BLaER1 (cell line): Measurements from ENCODE around the gene FERMT3.

Experiments
- H3K27ac ChIP-seq: shearing (Covaris generic); formaldehyde crosslinking; 2 replicates; pipeline ENCODE4 v1.8.1; 2022
- H3K27me3 ChIP-seq: shearing (Covaris generic); formaldehyde crosslinking; 2 replicates; pipeline ENCODE4 v1.8.1; 2022
- H3K36me3 ChIP-seq: shearing (Covaris generic); formaldehyde crosslinking; 2 replicates; pipeline ENCODE4 v1.8.1; 2022
- H3K4me1 ChIP-seq: shearing (Covaris generic); formaldehyde crosslinking; 2 replicates; pipeline ENCODE4 v1.8.1; 2022
- H3K4me2 ChIP-seq: shearing (Covaris generic); formaldehyde crosslinking; 2 replicates; pipeline ENCODE4 v1.8.1; 2022
- H3K4me3 ChIP-seq: shearing (Covaris generic); formaldehyde crosslinking; 2 replicates; pipeline ENCODE4 v1.8.1; 2022
- H3K9ac ChIP-seq: shearing (Covaris generic); formaldehyde crosslinking; 2 replicates; pipeline ENCODE4 v1.8.1; 2022
- H3K9me3 ChIP-seq: shearing (Covaris generic); formaldehyde crosslinking; 2 replicates; pipeline ENCODE4 v1.8.1; 2022
- H4K20me1 ChIP-seq: shearing (Covaris generic); formaldehyde crosslinking; 2 replicates; pipeline ENCODE4 v1.8.1; 2022
- Cebpa-rat ChIP-seq: shearing (Covaris generic); IDR thresholded peaks from 2 replicates; pipeline ENCODE4 v1.8.1; 2022

The FERMT3 gene

GRCh38 chr11:64232182-64232966, 25.9 kb downstream of the FERMT3 start:
- Histone ChIP-seq H3K9ac (peak overlapping the region; percentile 32), H3K9me3 (no peaks in the 10 kb centered on the region)

GRCh38 chr11:64232967-64233315, 26.4 kb downstream of the FERMT3 start:
- H3K9ac ChIP-seq: no peak overlapping the region
- peak overlapping the region; percentile 99 for H3K4me2 ChIP-seq
- no peak overlapping the region for H3K4me3 ChIP-seq
- H4K20me1 ChIP-seq: peaks cover 12% of the 10 kb centered on the region
- H3K9me3 ChIP-seq: no peaks in the 10 kb centered on the region
- TF ChIP-seq Cebpa-rat: no peak
- H3K27me3 ChIP-seq: no peaks in the 10 kb centered on the region
- no peak overlapping the region for H3K27ac ChIP-seq
- H3K36me3 ChIP-seq: peaks cover 14% of the 10 kb centered on the region
- H3K4me1 ChIP-seq: peaks cover 82% of the 10 kb centered on the region

More at GRCh38 chr11:64232182-64232966, 25.9 kb downstream of the FERMT3 start:
- Histone ChIP-seq H3K4me2 (peak overlapping the region; percentile 99), H3K4me3 (no peak overlapping the region), H3K27ac (peak overlapping the region; percentile 51), H3K4me1 (peaks cover 82% of the 10 kb centered on the region), H3K27me3 (no peaks in the 10 kb centered on the region), H4K20me1 (peaks cover 12% of the 10 kb centered on the region), H3K36me3 (peaks cover 8% of the 10 kb centered on the region)
- TF ChIP-seq Cebpa-rat: no peak

GRCh38 chr11:64233913-64234586, 27.5 kb downstream of the FERMT3 start, which contains the start of gene VEGFB:
TSS of gene VEGFB (plus strand) at chr11:64234584. CDS start at chr11:64234834, 250 bp downstream.
- Histone ChIP-seq H3K27ac (peak within 1 kb of the TSS; percentile 76), H3K4me3 (peak within 1 kb of the TSS; percentile 77), H3K36me3 (peaks cover 25% of the 10 kb centered on the region), H4K20me1 (peaks cover 12% of the 10 kb centered on the region), H3K9ac (peak within 1 kb of the TSS; percentile 77), H3K4me2 (peak within 1 kb of the TSS; percentile 99), H3K27me3 (no peaks in the 10 kb centered on the region), H3K9me3 (no peaks in the 10 kb centered on the region), H3K4me1 (peaks cover 81% of the 10 kb centered on the region)
- no peak for TF ChIP-seq Cebpa-rat

GRCh38 chr11:64234647-64235379, 28.3 kb downstream of the FERMT3 start:
- peak overlapping the region; percentile 95 for H3K4me2 ChIP-seq
- peak overlapping the region; percentile 72; the same call in 1 of the 2 replicates for H3K27ac ChIP-seq
- peak overlapping the region; percentile 77 for H3K4me3 ChIP-seq
- H3K4me1 ChIP-seq: peaks cover 81% of the 10 kb centered on the region
- peak overlapping the region; percentile 76 for H3K9ac ChIP-seq
- TF ChIP-seq Cebpa-rat: no peak
- H4K20me1 ChIP-seq: peaks cover 12% of the 10 kb centered on the region
- no peaks in the 10 kb centered on the region for H3K9me3 ChIP-seq
- H3K36me3 ChIP-seq: peaks cover 32% of the 10 kb centered on the region
- no peaks in the 10 kb centered on the region for H3K27me3 ChIP-seq

- Histone ChIP-seq H3K36me3 (peaks cover 32% of the 10 kb centered on the region), H3K27ac (no peak overlapping the region), H4K20me1 (peaks cover 12% of the 10 kb centered on the region), H3K9me3 (no peaks in the 10 kb centered on the region), H3K27me3 (no peaks in the 10 kb centered on the region), H3K4me1 (peaks cover 87% of the 10 kb centered on the region), H3K4me2 (peak overlapping the region; percentile 95), H3K4me3 (peak overlapping the region; percentile 77), H3K9ac (peak overlapping the region; percentile 76)
- TF ChIP-seq Cebpa-rat: no peak
These were observed 29.1 kb downstream of the FERMT3 start for GRCh38 chr11:64235437-64236161.

GRCh38 chr11:64237484-64237951, 31.0 kb downstream of the FERMT3 start:
- Histone ChIP-seq H3K4me2 (peak overlapping the region; percentile 6; the same call in 1 of the 2 replicates), H3K27me3 (no peaks in the 10 kb centered on the region), H3K4me1 (peaks cover 75% of the 10 kb centered on the region), H3K4me3 (no peak overlapping the region), H3K36me3 (peaks cover 32% of the 10 kb centered on the region), H4K20me1 (peaks cover 22% of the 10 kb centered on the region), H3K9me3 (no peaks in the 10 kb centered on the region), H3K9ac (0 out of 2 replicates have a peak overlapping the region, but pooled peaks have one; percentile 50), H3K27ac (peak overlapping the region; percentile 22; the same call in 1 of the 2 replicates)
- TF ChIP-seq Cebpa-rat: no peak

- no peak for TF ChIP-seq Cebpa-rat
- Histone ChIP-seq H3K27me3 (no peaks in the 10 kb centered on the region), H3K9ac (peak overlapping the region; percentile 50), H3K9me3 (no peaks in the 10 kb centered on the region), H3K36me3 (peaks cover 34% of the 10 kb centered on the region), H4K20me1 (peaks cover 28% of the 10 kb centered on the region), H3K4me3 (no peak overlapping the region), H3K4me1 (peaks cover 75% of the 10 kb centered on the region), H3K4me2 (peak overlapping the region; percentile 6; the same call in 1 of the 2 replicates), H3K27ac (peak overlapping the region; percentile 41; the same call in 1 of the 2 replicates)
These were observed 31.6 kb downstream of the FERMT3 start for GRCh38 chr11:64238076-64238475.

- Histone ChIP-seq H3K4me1 (peaks cover 75% of the 10 kb centered on the region), H3K27me3 (no peaks in the 10 kb centered on the region), H3K9me3 (no peaks in the 10 kb centered on the region), H3K9ac (peak overlapping the region; percentile 16; the same call in 1 of the 2 replicates), H3K36me3 (peaks cover 44% of the 10 kb centered on the region), H3K4me2 (0 out of 2 replicates have a peak overlapping the region, but pooled peaks have one; percentile 6), H3K4me3 (no peak overlapping the region), H3K27ac (0 out of 2 replicates have a peak overlapping the region, but pooled peaks have one; percentile 41), H4K20me1 (peaks cover 37% of the 10 kb centered on the region)
- TF ChIP-seq Cebpa-rat: no peak
These were observed 32.5 kb downstream of the FERMT3 start for GRCh38 chr11:64238999-64239398.
